Cardiac septum (tissue), 1 donor: ENCODE results near the gene SAT2. TPM values are rescaled to one million over a fixed set of nuclear protein-coding genes. Genes with fewer than 3 reads are reported as not detected.
"Not testable (repeated sequence)": the region's sequence is repeated elsewhere in the genome, so short reads cannot be mapped to it uniquely, and the experiment has no call there.

ENCODE experiments used
- DNase-seq: peaks from one replicate; pipeline ENCODE4 v3.0.0-alpha.2; 2020; ENCODE audit warnings: low spot score
- intact Hi-C: fragments of 100-400 bp; cut with DNase I; formaldehyde crosslinking; loops from one replicate; pipeline ENCODE4 v1.14.0; 2022
- total RNA-seq: library from RNA; stranded (reverse); fragmentation: NEBNext Ultra II Directional; extraction: Animal tissue kit (Norgen Biotek cat#: 25700); gene quantifications from one replicate; pipeline ENCODE4 v1.2.1, GENCODE V29; 2021
- donor health status: DM: no; HTN: no; CAD: no.

Gene SAT2
- total RNA-seq, 1 donor from 2014 or later: 60.3 TPM

DNA sequence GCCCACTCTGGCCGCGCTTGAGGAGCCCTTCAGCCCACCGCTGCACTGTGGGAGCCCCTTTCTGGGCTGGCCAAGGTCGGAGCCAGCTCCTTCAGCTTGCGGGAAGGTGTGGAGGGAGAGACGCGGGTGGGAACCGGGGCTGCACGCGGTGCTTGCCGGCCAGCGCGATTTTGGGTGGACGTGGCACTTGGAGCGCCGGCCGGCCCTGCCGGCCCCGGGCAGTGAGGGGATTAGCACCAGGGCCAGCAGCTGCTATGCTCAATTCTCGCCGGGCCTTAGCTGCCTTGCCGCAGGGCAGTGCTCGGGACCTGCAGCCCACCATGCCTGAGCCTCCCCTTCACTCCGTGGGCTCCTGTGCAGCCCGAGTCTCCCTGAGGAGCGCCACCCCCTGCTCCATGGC lies 13.2 kb upstream of the SAT2 start:
- DNase-seq: no peak
- intact Hi-C loops: no loop called here

DNA sequence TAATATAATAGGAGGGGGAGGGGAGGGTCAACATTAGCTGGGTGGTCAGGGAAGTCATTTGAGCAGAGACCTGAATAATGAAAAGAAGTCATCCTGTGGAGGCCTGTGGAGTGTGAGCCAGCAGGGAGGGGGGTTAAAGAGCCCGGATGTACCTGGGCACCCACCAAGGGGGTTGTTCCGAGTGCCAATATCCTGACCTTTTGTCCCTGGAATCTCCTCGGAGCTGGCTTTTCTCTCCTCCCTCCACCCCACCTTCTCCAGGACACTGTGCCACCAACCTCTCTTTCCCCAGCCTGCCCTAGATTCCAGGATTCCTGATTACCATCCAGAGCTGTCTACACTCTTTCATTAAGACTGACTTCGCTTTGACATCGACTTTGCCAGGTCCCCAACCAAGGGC lies 8.5 kb upstream of the SAT2 start:
- no peak for DNase-seq
- intact Hi-C loops: no loop called here

DNA sequence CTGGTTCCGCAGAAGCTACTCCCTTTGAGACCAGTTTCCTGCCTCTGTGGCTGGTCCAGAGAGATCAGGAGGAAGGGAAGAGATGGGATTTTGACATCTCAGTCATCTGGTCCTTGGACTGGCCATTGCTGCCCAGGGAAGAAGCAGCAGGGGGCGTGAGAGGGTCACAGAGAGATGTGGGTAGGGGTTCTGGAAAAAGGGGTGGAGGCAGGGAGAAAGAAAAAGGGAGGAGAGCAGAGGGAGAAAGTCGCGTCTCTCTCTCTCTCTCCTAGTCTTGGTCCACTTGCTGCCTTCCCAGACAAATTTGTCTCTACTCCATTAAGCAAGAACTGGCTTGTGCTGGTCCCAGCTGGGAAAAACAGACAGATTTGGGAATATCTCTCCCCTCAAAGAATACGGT lies 6.8 kb upstream of the SAT2 start:
- intact Hi-C loops: no loop called here
- DNase-seq: no peak

GRCh38 chr17:7633093-7633492 lies 5.5 kb upstream of the SAT2 start:
- intact Hi-C loops: no loop called here
- no peak for DNase-seq

DNA sequence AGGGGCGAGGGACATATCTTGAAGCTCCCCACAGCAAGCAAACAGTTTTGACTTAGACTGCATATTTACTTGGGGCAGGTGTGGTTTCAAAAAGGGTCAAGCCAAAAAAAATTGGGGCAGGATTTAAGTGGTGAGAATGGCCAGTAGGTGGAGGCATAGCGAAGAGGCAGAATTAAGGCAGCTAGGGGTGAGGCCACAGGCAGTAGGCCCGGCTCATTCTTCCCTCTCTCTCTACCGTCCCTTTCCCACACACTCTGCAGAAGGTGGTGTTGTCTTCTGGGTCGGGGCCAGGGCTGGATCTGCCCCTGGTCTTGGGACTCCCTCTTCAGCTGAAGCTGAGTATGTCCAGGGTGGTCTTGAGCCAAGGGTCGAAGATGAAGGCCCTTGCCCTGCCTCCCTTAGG lies 4.9 kb upstream of the SAT2 start:
- intact Hi-C loops: no loop called here
- DNase-seq: no peak

GRCh38 chr17:7631398-7632380 lies 4.1 kb upstream of the SAT2 start:
- intact Hi-C loops: loop anchor here (2.0 kb wide), 1 partner anchor 55 kb away; the partner anchor contains the start of gene TP53
- DNase-seq: no peak

DNA sequence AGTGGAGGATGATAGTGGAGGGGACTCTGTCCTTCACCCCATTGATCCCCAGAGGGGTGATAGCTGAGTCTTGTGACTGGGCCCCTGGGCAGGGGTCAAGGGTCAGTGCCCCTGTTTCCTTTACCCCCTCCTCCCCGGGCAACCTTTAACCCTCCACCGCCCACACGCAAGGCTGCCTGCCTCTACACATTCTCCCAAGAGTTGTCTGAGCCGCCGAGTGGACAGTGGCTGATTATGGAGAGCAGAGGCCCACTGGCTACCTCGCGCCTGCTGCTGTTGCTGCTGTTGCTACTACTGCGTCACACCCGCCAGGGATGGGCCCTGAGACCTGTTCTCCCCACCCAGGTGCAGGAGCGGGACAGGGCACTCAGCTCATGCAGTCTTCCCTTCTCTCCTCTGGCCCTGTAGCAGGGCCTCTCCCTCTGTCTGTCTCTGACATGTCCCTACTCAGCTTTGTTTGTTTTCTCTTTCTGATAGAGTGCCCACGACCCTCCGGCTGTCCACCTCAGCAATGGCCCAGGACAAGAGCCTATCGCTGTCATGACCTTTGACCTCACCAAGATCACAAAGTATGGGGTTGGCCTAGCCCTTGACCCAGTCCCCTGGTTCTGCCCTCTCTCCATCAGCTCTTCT lies 2.4 kb upstream of the SAT2 start, which contains the start of gene SHBG:
TSS of gene SHBG (plus strand) at position 197 of the 633 bp plus-strand sequence. CDS start at position 235, 38 bp downstream.
- no peak for DNase-seq
- intact Hi-C loops: loop anchor here (2.0 to 5.0 kb wide), 2 partner anchors 43 to 57 kb away; partner anchors contain the start of gene TP53

DNA sequence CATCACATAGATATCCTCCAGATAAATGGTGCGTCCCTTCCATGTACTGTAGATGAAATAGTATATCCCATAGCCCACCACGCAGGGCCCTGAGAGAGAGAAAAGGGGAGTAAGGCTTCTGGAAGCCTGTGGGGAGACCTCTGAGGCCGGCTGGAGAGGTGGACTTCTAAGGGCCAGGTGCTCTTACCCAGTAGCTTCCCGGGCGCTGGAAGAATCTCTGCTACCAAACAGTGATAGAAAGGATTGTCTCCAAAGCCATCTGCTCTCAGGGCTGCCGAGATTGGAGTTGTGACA lies 718 bp downstream of the SAT2 start:
- intact Hi-C loops: loop anchor here (5.0 kb wide), 1 partner anchor 40 kb away; no protein-coding TSS in a partner anchor
- no peak for DNase-seq

GRCh38 chr17:7626307-7626706 lies 1.3 kb downstream of the SAT2 start:
- no peak for DNase-seq
- intact Hi-C loops: loop anchor here (5.0 kb wide), 1 partner anchor 39 kb away; no protein-coding TSS in a partner anchor

DNA sequence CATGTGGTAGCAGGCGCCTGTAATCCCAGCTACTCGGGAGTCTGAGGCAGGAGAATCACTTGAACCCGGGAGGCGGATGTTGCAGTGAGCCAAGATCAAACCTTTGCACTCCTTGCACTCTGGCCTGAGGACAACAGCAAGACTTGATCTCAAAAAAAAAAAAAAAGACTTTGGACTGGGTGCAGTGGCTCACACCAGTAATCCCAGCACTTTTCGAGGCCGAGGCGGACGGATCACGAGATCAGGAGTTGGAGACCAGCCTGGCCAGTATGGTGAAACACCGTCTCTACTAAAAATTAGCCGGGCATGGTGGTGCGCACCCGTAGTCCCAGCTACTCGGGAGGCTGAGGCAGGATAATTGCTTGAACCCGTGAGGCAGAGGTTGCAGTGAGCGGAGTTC lies 1.9 kb downstream of the SAT2 start:
- intact Hi-C loops: loop anchor here (5.0 kb wide), 1 partner anchor 38 kb away; no protein-coding TSS in a partner anchor
- not testable (repeated sequence) for DNase-seq

DNA sequence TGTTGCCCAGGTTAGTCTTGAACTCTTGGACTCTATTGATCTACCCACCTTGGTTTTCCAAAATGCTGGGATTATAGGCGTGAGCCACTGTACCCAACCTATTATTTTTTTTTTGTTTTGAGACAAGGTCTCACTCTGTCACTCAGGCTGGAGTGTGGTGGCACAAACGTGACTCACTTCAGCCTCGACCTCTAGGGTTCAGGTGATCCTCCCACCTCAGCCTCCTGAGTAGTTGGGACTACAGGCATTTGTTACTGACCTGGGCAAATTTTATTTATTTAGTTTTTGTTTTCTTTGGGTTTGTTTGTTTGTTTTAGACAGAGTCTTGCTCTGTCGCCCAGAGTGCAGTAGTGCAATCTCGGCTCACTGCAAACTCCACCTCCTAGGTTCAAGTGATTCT lies 4.0 kb downstream of the SAT2 start:
- intact Hi-C loops: no loop called here

DNA sequence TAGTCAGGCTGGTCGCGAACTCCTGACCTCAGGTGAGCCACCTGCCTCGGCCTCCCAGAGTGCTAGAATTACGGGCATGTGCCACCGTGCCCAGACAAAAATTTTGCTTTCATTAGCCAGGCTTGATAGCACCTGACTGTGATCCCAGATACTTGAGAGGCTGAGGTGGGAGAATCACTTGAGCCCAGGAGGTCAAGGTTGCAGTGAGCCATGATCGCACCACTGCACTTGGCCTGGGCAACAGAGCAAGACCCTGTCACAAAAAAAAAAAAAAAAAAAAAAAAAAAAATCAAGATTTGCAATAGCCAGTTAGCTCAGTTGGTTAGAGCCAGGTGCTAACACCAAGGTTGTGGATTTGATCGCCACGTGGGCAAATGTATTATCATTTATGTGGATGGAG lies 6.8 kb downstream of the SAT2 start:
- no peak for DNase-seq
- intact Hi-C loops: no loop called here

More for the DNA sequence above, 4.0 kb downstream of the SAT2 start:
- no peak for DNase-seq

DNA sequence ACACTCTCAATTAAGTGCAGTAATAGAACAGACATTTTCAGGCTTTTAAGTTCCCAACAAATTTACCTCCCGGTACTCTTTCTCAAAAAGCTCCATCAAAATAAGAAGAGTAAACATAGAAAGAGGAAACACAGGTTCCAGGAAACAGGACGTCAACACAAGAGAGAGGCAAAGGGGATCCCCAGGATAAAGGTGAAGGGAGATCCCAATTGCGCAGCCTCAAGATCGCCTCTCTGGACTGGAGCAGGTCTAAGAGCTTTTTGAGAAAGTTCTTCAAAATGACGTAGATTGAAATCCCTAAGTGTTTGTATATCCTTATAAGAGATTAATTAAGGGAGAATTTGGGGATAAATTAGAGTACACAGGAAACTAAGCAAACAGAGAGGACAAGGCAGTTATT lies 9.0 kb downstream of the SAT2 start:
- DNase-seq: no peak
- intact Hi-C loops: no loop called here

- DNase-seq: no peak
- intact Hi-C loops: loop anchor here (2.0 kb wide), 1 partner anchor 33 kb away; the partner anchor contains the start of gene MPDU1
Measured at GRCh38 chr17:7615265-7615747, 12.3 kb downstream of the SAT2 start.

- intact Hi-C loops: loop anchor here (2.0 to 5.0 kb wide), 2 partner anchors 32 to 73 kb away; partner anchors contain the start of genes MPDU1, TP53 and WRAP53
- peak; percentile 100 for DNase-seq
Measured at GRCh38 chr17:7614425-7615264, 13.0 kb downstream of the SAT2 start, which contains the start of gene FXR2. Gene FXR2 (minus strand): TSS chr17:7614897. CDS start chr17:7614532, 365 bp downstream.

- no peak for DNase-seq
- intact Hi-C loops: loop anchor here (2.0 to 5.0 kb wide), 2 partner anchors 31 to 73 kb away; partner anchors contain the start of genes MPDU1, TP53 and WRAP53
Measured at GRCh38 chr17:7613769-7614424, 13.7 kb downstream of the SAT2 start.

DNA sequence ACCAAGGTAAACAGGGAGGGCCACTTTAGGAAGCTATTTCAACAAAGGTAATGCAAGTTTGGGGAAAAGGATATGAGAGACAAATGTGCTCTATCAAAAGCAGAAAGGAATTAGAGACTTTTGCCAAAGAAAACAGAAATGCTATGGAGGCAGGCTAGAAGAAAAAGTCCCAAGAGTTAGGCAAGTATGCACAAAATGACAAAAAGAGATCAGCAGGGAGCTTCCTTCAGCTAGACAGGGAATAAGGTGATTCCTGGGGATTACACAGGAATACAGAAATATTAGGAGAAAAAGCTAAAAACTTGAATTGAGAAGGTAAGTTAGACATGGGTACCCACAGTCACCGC lies 15.4 kb downstream of the SAT2 start:
- intact Hi-C loops: loop anchor here (5.0 kb wide), 1 partner anchor 75 kb away; the partner anchor contains the start of genes TP53 and WRAP53
- DNase-seq: no peak

DNA sequence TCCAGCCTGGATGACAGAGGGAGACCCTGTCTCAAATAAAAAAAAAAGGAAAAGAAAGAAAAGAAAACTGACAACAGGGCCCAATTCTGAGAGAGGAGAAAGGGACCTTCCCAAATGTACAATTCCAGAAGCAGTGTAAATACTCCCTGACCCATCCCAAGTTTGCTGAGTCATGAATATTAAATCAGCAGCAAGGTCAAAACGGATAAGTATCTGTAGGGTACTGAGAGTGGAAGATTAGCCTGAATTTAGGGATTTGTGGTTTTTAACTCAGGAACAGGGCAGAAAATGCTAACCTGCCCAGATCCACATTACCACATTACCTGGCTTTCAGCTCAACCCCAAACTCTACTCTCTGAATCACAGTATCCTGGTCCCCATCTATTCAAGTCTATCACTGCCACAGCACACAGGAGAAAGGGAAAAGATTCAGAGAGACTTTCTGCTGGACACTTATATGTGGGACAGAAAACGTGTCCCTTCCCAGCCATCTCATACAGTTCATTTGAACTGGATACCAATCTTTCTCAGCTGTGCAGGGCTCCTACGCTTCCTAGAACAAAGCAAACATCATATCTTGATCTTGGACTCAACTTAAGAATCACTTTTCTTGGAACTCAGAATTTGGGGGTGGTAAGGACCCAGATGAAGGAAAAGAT lies 15.9 kb downstream of the SAT2 start:
- intact Hi-C loops: loop anchor here (5.0 kb wide), 1 partner anchor 76 kb away; the partner anchor contains the start of genes TP53 and WRAP53
- no peak for DNase-seq
